SK-N-SH treated with all-trans-retinoic acid at 6 μM for 48 hours (cell line): ENCODE data around the gene CLEC3B.

ENCODE experiments used
- BACH2 ChIP-seq: fragments of 250-450 bp; sonication (Bioruptor Pico); IDR thresholded peaks from 2 replicates; pipeline ENCODE4 v1.9.0; 2021; ENCODE audit warnings: mild to moderate bottlenecking, borderline replicate concordance
- ESRRG ChIP-seq: fragments of 250-450 bp; sonication (Bioruptor Pico); IDR thresholded peaks from 2 replicates; pipeline ENCODE4 v1.6.1; 2021; ENCODE audit warnings: mild to moderate bottlenecking
- OSR1 ChIP-seq: fragments of 250-450 bp; sonication (Bioruptor Pico); IDR thresholded peaks from 2 replicates; pipeline ENCODE4 v1.8.0; 2022; ENCODE audit warnings: moderate library complexity, mild to moderate bottlenecking, inconsistent platforms
- RARB ChIP-seq: fragments of 250-450 bp; sonication (Bioruptor Pico); IDR thresholded peaks from 2 replicates; pipeline ENCODE4 v1.8.0; 2021; ENCODE audit warnings: mild to moderate bottlenecking, moderate library complexity
- SNAI2 ChIP-seq: fragments of 250-450 bp; sonication (Bioruptor Pico); IDR thresholded peaks from 2 replicates; pipeline ENCODE4 v1.5.0; 2020; ENCODE audit warnings: mild to moderate bottlenecking, moderate library complexity
- ZFP3 ChIP-seq: fragments of 250-450 bp; sonication (Bioruptor Pico); IDR thresholded peaks from 2 replicates; pipeline ENCODE4 v1.5.0; 2020; ENCODE audit warnings: mild to moderate bottlenecking, moderate library complexity
- ZNF565 ChIP-seq: fragments of 450-650 bp; formaldehyde crosslinking; conservative IDR thresholded peaks from 2 replicates; pipeline ENCODE4 v1.5.0; 2020; ENCODE audit warnings: low read depth, mild to moderate bottlenecking, moderate library complexity
- ZNF70 ChIP-seq: fragments of 450-650 bp; formaldehyde crosslinking; IDR thresholded peaks from 2 replicates; pipeline ENCODE4 v1.5.0; 2020; ENCODE audit warnings: mild to moderate bottlenecking, moderate library complexity
- TF ChIP-seq, protein P1 (sequence below): fragments of 250-450 bp; sonication (Bioruptor Pico); IDR thresholded peaks from 2 replicates; pipeline ENCODE4 v1.5.1; 2021; ENCODE audit warnings: mild to moderate bottlenecking, moderate library complexity
- TF ChIP-seq, protein P2 (sequence below): fragments of 250-450 bp; sonication (Bioruptor Pico); IDR thresholded peaks from 2 replicates; pipeline ENCODE4 v1.8.0; 2020; ENCODE audit warnings: mild to moderate bottlenecking, moderate library complexity, borderline replicate concordance

DNA sequence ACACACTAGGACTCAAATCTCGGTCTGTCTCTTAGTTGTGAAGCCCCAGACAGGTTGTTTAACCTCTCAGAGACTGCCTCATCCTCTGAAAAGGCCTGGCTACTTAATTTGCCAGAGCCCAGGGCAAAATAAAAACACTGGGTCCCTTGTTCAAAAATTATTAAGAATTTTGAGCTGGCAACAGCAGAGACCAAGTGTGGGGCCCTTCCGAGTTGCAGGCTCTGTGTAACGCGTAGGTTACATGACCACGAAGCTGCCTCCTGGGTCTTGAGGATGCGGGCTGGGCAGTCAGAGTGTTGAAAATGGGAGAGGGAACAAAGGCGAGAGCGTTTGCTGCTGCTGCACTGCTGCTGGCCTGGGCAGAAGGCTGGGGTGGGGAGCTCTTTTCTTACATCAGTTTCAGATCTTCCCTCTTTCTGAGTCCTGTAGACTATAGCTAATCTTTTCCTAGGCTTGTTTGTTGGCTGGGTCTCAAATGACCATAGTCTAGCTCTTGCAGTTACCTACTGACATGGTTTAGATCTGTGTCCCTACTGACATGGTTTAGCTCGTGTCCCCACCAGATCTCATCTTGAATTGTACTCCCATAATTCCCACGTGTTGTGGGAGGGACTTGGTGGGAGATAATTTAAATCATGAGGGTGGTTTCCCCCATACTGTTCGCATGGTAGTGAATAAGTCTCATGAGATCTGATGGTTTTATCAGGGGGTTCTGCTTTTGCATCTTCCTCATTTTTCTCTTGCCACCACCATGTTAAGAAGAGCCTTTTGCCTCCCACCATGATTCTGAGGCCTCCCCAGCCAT is 49.9 kb downstream of the CLEC3B start:
- TF ChIP-seq BACH2 (CRISPR knock-in tag) (no peak), ZNF565 (CRISPR knock-in tag) (no peak), ZNF70 (CRISPR knock-in tag) (no peak), ZFP3 (CRISPR knock-in tag) (no peak), SNAI2 (CRISPR knock-in tag) (no peak), ESRRG (CRISPR knock-in tag) (no peak), OSR1 (no peak), RARB (CRISPR knock-in tag) (no peak)
- TF ChIP-seq, protein P1, sequence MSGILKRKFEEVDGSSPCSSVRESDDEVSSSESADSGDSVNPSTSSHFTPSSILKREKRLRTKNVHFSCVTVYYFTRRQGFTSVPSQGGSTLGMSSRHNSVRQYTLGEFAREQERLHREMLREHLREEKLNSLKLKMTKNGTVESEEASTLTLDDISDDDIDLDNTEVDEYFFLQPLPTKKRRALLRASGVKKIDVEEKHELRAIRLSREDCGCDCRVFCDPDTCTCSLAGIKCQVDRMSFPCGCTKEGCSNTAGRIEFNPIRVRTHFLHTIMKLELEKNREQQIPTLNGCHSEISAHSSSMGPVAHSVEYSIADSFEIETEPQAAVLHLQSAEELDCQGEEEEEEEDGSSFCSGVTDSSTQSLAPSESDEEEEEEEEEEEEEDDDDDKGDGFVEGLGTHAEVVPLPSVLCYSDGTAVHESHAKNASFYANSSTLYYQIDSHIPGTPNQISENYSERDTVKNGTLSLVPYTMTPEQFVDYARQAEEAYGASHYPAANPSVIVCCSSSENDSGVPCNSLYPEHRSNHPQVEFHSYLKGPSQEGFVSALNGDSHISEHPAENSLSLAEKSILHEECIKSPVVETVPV (CRISPR knock-in tag): no peak
- TF ChIP-seq, protein P2, sequence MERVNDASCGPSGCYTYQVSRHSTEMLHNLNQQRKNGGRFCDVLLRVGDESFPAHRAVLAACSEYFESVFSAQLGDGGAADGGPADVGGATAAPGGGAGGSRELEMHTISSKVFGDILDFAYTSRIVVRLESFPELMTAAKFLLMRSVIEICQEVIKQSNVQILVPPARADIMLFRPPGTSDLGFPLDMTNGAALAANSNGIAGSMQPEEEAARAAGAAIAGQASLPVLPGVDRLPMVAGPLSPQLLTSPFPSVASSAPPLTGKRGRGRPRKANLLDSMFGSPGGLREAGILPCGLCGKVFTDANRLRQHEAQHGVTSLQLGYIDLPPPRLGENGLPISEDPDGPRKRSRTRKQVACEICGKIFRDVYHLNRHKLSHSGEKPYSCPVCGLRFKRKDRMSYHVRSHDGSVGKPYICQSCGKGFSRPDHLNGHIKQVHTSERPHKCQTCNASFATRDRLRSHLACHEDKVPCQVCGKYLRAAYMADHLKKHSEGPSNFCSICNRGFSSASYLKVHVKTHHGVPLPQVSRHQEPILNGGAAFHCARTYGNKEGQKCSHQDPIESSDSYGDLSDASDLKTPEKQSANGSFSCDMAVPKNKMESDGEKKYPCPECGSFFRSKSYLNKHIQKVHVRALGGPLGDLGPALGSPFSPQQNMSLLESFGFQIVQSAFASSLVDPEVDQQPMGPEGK (CRISPR knock-in tag): no peak
